Spleen (tissue), 11 donors: ENCODE measurements around the gene NYNRIN. TPM values are rescaled to one million over a fixed set of nuclear protein-coding genes. Genes with fewer than 3 reads are reported as not detected.
A peak's percentile ranks its signal among the peaks of the same experiment; 100 is the strongest.

ENCODE experiments used
- DNase-seq: peaks from one replicate; pipeline ENCODE4 v3.0.0-alpha.2; 2020
- H3K27ac ChIP-seq, 8 donors: fragments of 200-600 bp; sonication (generic) in 7 of 8; 1 replicate in 4 of 8; 2 replicates in 4 of 8; pipeline versions ENCODE4 v1.5.0 to v1.8.0; 2016 to 2021; ENCODE audit warnings: inconsistent platforms in 4 of 8, mild to moderate bottlenecking in 4 of 8, moderate library complexity in 1 of 8
- H3K27me3 ChIP-seq, 7 donors: fragments of 200-600 bp; sonication (generic) in 6 of 7; replicated peaks in 1 of 7; 1 replicate in 4 of 7; 2 replicates in 3 of 7; pipeline versions ENCODE4 v1.5.0 to v1.8.0; 2016 to 2021; ENCODE audit warnings: inconsistent platforms in 3 of 7, mild to moderate bottlenecking in 1 of 7
- H3K36me3 ChIP-seq, 6 donors: fragments of 200-600 bp; sonication (generic) in 5 of 6; 1 replicate in 4 of 6; 2 replicates in 2 of 6; pipeline versions ENCODE4 v1.5.0 to v1.8.0; 2016 to 2021; ENCODE audit warnings: inconsistent platforms in 2 of 6
- H3K4me1 ChIP-seq, 6 donors: fragments of 200-600 bp; sonication (generic) in 5 of 6; 1 replicate in 3 of 6; 2 replicates in 3 of 6; pipeline versions ENCODE4 v1.5.0 to v1.8.0; 2016 to 2021; ENCODE audit warnings: inconsistent platforms in 3 of 6
- H3K4me3 ChIP-seq, 8 donors: fragments of 200-600 bp; sonication (generic) in 7 of 8; 1 replicate in 4 of 8; 2 replicates in 4 of 8; pipeline versions ENCODE4 v1.5.0 to v1.8.0; 2016 to 2021; ENCODE audit warnings: inconsistent platforms in 4 of 8, mild to moderate bottlenecking in 4 of 8, moderate library complexity in 2 of 8
- H3K9me3 ChIP-seq, 8 donors: fragments of 200-600 bp; sonication (generic) in 7 of 8; 1 replicate in 4 of 8; 2 replicates in 4 of 8; pipeline versions ENCODE4 v1.5.0 to v1.8.0; 2016 to 2021; ENCODE audit warnings: inconsistent platforms in 4 of 8
- POLR2A ChIP-seq, 3 donors: fragments of 450-650 bp; IDR thresholded peaks; one replicate each; pipeline ENCODE4 v1.5.1; 2017; ENCODE audit warnings: antibody characterized with exemption in 3 of 3, mild to moderate bottlenecking in 1 of 3
- POLR2AphosphoS5 ChIP-seq, 3 donors: sonication (generic); formaldehyde crosslinking; IDR thresholded peaks; one replicate each; pipeline ENCODE4 v1.5.1; 2017; ENCODE audit warnings: antibody characterized with exemption in 3 of 3
- WGBS, 5 donors: extraction: QIAGEN DNeasy Blood & Tissue Kit in 3 of 5; methylation state at CpG; one replicate each; pipeline versions ENCODE4 v1.1.5 to v1.1.7; 2013 to 2018; 5-methylcytosine and 5-hydroxymethylcytosine counted together
- intact Hi-C: fragments of 100-400 bp; cut with DNase I; formaldehyde crosslinking; loops from one replicate; pipeline ENCODE4 v1.15.0; 2023; ENCODE audit warnings: low total_unique reads
- polyA plus RNA-seq, 3 donors: library from polyadenylated mRNA; stranded (reverse); fragments of 200-250 nt; gene quantifications; one replicate each; pipeline ENCODE4 v1.2.1, GENCODE V29; 2013
- total RNA-seq, 7 donors: library from RNA; depleted of rRNA in 3 of 7; stranded (reverse); fragments of >200 nt in 3 of 7; fragmentation: NEBNext Ultra II Directional in 4 of 7; extraction: Animal tissue kit (Norgen Biotek cat#: 25700) in 4 of 7; gene quantifications; one replicate each; pipeline versions ENCODE4 v1.1.0 to v1.2.1, GENCODE V29; 2016 to 2021
- TF ChIP-seq, protein P1 (sequence below), 11 experiments: fragments of 200-600 bp in 7 of 11; fragments of 450-650 bp in 4 of 11; sonication (generic) in 4 of 11; IDR thresholded peaks in 8 of 11; conservative IDR thresholded peaks in 3 of 11; 1 replicate in 7 of 11; 2 replicates in 4 of 11; pipeline versions ENCODE4 v1.4.0 to v1.8.0; 2016 to 2021; ENCODE audit warnings: antibody characterized with exemption in 11 of 11, inconsistent platforms in 4 of 11, mild to moderate bottlenecking in 1 of 11
- donor health status: healthy with polysubstance abuse.
- donor health status: DM: no; HTN: no; CAD: no; lungs with moderate emphysema.
- donor health status: DM: no; HTN: no; CAD: no.
- donor health status: Bipolar disorder and iron deficiency.
- donor health status: healthy.
- donor health status: DM: no; HTN: no; CAD: no.
- donor health status: DM: yes; HTN: yes; CAD: no.

NYNRIN gene
- total and polyA plus RNA-seq, 10 donors: 0.87 to 18.0 (median 10.5) TPM

DNA sequence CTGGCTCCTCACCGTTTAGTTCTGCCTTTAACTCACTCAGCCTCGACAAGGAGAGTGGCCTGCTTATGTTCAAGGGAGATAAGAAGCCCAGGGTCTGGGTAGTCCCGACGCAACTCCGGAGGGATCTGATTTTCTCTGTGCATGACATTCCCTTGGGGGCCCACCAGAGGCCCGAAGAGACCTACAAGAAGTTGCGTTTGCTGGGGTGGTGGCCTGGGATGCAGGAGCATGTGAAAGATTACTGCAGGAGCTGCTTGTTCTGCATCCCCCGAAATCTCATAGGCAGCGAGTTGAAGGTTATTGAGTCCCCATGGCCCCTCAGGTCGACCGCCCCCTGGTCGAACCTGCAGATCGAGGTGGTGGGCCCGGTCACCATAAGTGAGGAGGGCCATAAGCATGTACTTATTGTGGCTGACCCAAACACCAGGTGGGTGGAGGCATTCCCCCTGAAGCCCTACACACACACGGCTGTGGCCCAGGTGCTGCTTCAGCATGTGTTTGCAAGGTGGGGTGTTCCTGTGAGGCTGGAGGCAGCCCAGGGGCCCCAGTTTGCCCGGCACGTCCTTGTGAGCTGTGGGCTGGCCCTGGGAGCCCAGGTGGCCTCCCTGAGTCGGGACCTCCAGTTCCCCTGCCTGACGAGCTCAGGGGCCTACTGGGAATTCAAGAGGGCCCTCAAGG, 17.6 kb downstream of the NYNRIN start:
- TF ChIP-seq, protein P1, sequence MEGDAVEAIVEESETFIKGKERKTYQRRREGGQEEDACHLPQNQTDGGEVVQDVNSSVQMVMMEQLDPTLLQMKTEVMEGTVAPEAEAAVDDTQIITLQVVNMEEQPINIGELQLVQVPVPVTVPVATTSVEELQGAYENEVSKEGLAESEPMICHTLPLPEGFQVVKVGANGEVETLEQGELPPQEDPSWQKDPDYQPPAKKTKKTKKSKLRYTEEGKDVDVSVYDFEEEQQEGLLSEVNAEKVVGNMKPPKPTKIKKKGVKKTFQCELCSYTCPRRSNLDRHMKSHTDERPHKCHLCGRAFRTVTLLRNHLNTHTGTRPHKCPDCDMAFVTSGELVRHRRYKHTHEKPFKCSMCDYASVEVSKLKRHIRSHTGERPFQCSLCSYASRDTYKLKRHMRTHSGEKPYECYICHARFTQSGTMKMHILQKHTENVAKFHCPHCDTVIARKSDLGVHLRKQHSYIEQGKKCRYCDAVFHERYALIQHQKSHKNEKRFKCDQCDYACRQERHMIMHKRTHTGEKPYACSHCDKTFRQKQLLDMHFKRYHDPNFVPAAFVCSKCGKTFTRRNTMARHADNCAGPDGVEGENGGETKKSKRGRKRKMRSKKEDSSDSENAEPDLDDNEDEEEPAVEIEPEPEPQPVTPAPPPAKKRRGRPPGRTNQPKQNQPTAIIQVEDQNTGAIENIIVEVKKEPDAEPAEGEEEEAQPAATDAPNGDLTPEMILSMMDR (IDR thresholded peaks at IDR 0.05 in 8 of 11, conservative IDR thresholded peaks at IDR 0.05 in 3 of 11): no peak
- TF ChIP-seq POLR2AphosphoS5 (IDR thresholded peaks at IDR 0.05) (no peak), POLR2A (IDR thresholded peaks at IDR 0.05) (no peak)
- Histone ChIP-seq H3K4me3 (no peak overlapping the region), H3K27ac (no peak overlapping the region), H3K4me1 (peaks cover 0 to 13% (median 2%) of the 10 kb centered on the region in 6 donors), H3K9me3 (no peaks in the 10 kb centered on the region), H3K27me3 (peaks cover 0 to 20% (median 0%) of the 10 kb centered on the region in 7 donors), H3K36me3 (peaks cover 0 to 30% (median 17%) of the 10 kb centered on the region in 6 donors)
- WGBS, 5 donors: 68 to 82% (median 81%) methylated on average over 14 to 19 of the region's 19 CpGs
- intact Hi-C loops: loop anchor here (10.0 kb wide), 1 partner anchor 52 kb away; the partner anchor contains the start of gene NFATC4
- peak; percentile 47 for DNase-seq

DNA sequence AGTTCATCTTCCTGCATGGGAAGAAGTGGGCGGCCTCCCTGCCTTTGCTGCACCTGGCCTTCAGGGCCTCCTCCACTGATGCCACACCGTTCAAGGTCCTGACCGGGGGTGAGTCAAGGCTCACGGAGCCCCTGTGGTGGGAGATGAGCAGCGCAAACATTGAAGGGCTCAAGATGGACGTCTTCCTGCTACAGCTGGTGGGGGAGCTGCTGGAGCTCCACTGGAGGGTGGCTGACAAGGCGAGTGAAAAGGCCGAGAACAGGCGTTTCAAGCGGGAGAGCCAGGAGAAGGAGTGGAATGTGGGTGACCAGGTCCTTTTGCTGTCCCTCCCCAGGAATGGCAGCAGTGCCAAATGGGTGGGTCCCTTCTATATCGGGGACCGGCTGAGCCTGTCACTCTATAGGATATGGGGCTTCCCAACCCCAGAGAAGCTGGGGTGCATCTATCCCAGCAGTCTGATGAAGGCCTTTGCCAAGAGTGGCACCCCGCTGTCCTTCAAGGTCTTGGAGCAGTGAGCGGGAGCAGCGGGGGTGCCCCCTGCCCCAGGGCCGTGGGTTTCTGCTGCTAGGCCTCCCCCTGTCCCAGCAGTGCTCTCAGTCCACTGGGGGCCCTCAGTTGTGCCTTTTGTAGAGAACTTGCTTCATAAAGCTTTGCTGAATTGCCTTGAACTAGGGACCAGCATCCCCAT, 18.3 kb downstream of the NYNRIN start:
- Histone ChIP-seq H3K36me3 (peaks cover 0 to 28% (median 17%) of the 10 kb centered on the region in 6 donors), H3K4me1 (peaks cover 0 to 13% (median 2%) of the 10 kb centered on the region in 6 donors), H3K9me3 (no peaks in the 10 kb centered on the region), H3K27ac (no peak overlapping the region), H3K27me3 (peaks cover 0 to 20% (median 0%) of the 10 kb centered on the region in 7 donors), H3K4me3 (no peak overlapping the region)
- WGBS, 5 donors: 75 to 92% (median 84%) methylated on average over 9 to 16 of the region's 16 CpGs
- TF ChIP-seq POLR2A (IDR thresholded peaks at IDR 0.05): no peak
- no peak for TF ChIP-seq POLR2AphosphoS5 (IDR thresholded peaks at IDR 0.05)
- TF ChIP-seq, protein P1 (IDR thresholded peaks at IDR 0.05 in 8 of 11, conservative IDR thresholded peaks at IDR 0.05 in 3 of 11): no peak
- intact Hi-C loops: loop anchor here (10.0 kb wide), 1 partner anchor 52 kb away; the partner anchor contains the start of gene NFATC4
- DNase-seq: peak; percentile 69

DNA sequence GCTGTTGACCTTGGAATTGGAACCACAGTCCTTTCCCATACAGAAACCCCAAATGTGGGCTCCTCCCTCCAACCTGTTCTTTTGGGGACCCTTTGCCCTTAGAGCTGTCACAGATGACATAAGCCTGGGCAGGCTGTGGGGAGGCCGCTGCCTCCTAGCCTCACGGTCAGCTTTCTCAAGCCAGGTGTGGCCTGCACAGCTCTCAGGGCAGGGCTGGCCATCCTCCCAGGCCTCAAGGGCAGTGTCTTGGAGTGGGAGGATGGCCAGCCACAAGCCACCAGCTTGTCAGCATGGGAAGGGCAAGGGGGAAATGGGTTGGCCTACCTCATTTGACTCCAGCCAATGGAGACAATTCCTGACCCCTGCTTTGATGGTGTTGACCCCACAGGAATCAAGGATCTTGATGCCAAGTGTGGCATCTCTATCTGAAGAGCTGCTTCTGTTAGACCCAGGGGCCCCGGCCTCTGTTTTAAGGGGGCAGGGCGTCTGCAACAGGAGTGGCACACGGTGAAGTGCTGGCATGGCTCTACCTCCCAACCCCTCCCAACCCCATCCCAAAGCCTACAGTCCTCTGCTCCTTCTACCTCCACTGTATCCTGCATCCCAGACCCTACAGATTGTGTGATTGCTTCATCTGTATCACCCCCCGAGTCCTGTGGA, 19.2 kb downstream of the NYNRIN start:
- Histone ChIP-seq H3K9me3 (no peaks in the 10 kb centered on the region), H3K4me1 (peaks cover 0 to 20% (median 2%) of the 10 kb centered on the region in 6 donors), H3K27ac (peak overlapping the region in 1 of 8 donors; percentile 6), H3K4me3 (no peak overlapping the region), H3K27me3 (peaks cover 0 to 20% (median 0%) of the 10 kb centered on the region in 7 donors), H3K36me3 (peaks cover 0 to 27% (median 16%) of the 10 kb centered on the region in 6 donors)
- DNase-seq: no peak
- intact Hi-C loops: loop anchor here (10.0 kb wide), 1 partner anchor 53 kb away; the partner anchor contains the start of gene NFATC4
- WGBS, 5 donors: 79 to 91% (median 81%) methylated on average over 6 of the region's 6 CpGs
- no peak for TF ChIP-seq POLR2A (IDR thresholded peaks at IDR 0.05)
- TF ChIP-seq, protein P1 (IDR thresholded peaks at IDR 0.05 in 8 of 11, conservative IDR thresholded peaks at IDR 0.05 in 3 of 11): no peak
